ENCODE measurements around the gene EPM2AIP1. TPM values are rescaled to one million over a fixed set of nuclear protein-coding genes. Genes with fewer than 3 reads are reported as not detected.

The EPM2AIP1 gene
- total RNA-seq, 1 donor from 2014 or later = 51.4 TPM

- peaks cover 23% of the 10 kb centered on the region for H3K9me3 Mint-ChIP-seq
- no peaks in the 10 kb centered on the region for H4K20me1 ChIP-seq (ENCODE audit: low read depth)
- H3K27ac Mint-ChIP-seq = no peak overlapping the region
- H3K4me1 ChIP-seq = peaks cover 6% of the 10 kb centered on the region
- H3K4me2 ChIP-seq = no peak overlapping the region
- TF ChIP-seq EZH2phosphoT487 (IDR thresholded peaks at IDR 0.05) (no peak), EZH2 (IDR thresholded peaks at IDR 0.05) (no peak), CTCF (IDR thresholded peaks at IDR 0.05) (no peak)
- no peak for DNase-seq (ENCODE audit: low spot score)
- H3K79me2 ChIP-seq (ENCODE audit: low read depth) = no peaks in the 10 kb centered on the region
- H3K27me3 ChIP-seq = no peaks in the 10 kb centered on the region
- no peak overlapping the region for H3K4me3 Mint-ChIP-seq
- no peaks in the 10 kb centered on the region for H3K27me3 Mint-ChIP-seq (ENCODE audit: insufficient read depth, low read depth)
- H3K36me3 ChIP-seq = peaks cover 27% of the 10 kb centered on the region
- H3K4me1 Mint-ChIP-seq = no peaks in the 10 kb centered on the region
- H3K9me3 ChIP-seq (ENCODE audit: low read depth) = no peaks in the 10 kb centered on the region
- H3K36me3 Mint-ChIP-seq = peaks cover 61% of the 10 kb centered on the region
- H2AFZ ChIP-seq (replicated peaks) = no peak overlapping the region
- no peak overlapping the region for H3K9ac ChIP-seq
- no peaks in the 10 kb centered on the region for H3F3A ChIP-seq (ENCODE audit: low read depth)
- no peak overlapping the region for H3K27ac ChIP-seq
- H3K4me3 ChIP-seq = no peak overlapping the region
Observed at GRCh38 chr3:37039161-37039846, 46.4 kb upstream of the EPM2AIP1 start.

- no peak overlapping the region for H3K4me3 Mint-ChIP-seq
- Histone ChIP-seq H3F3A (ENCODE audit: low read depth) (no peaks in the 10 kb centered on the region), H3K27me3 (no peaks in the 10 kb centered on the region), H3K9me3 (ENCODE audit: low read depth) (no peaks in the 10 kb centered on the region), H3K27ac (no peak overlapping the region), H3K4me3 (no peak overlapping the region), H3K36me3 (peaks cover 35% of the 10 kb centered on the region), H3K4me1 (peaks cover 6% of the 10 kb centered on the region), H4K20me1 (ENCODE audit: low read depth) (no peaks in the 10 kb centered on the region), H3K4me2 (no peak overlapping the region), H3K9ac (no peak overlapping the region), H2AFZ (replicated peaks) (no peak overlapping the region), H3K79me2 (ENCODE audit: low read depth) (no peaks in the 10 kb centered on the region)
- H3K4me1 Mint-ChIP-seq = no peaks in the 10 kb centered on the region
- peaks cover 23% of the 10 kb centered on the region for H3K9me3 Mint-ChIP-seq
- DNase-seq (ENCODE audit: low spot score) = no peak
- TF ChIP-seq EZH2phosphoT487 (IDR thresholded peaks at IDR 0.05) (no peak), CTCF (IDR thresholded peaks at IDR 0.05) (no peak), EZH2 (IDR thresholded peaks at IDR 0.05) (no peak)
- peaks cover 2% of the 10 kb centered on the region for H3K27me3 Mint-ChIP-seq (ENCODE audit: insufficient read depth, low read depth)
- H3K27ac Mint-ChIP-seq = no peak overlapping the region
- H3K36me3 Mint-ChIP-seq = peaks cover 69% of the 10 kb centered on the region
Observed at GRCh38 chr3:37037352-37037751, 44.4 kb upstream of the EPM2AIP1 start.

GRCh38 chr3:37032961-37033360, 40.0 kb upstream of the EPM2AIP1 start:
- no peak for DNase-seq (ENCODE audit: low spot score)
- Mint-ChIP-seq H3K36me3 (peaks cover 52% of the 10 kb centered on the region), H3K27ac (no peak overlapping the region), H3K4me1 (no peaks in the 10 kb centered on the region), H3K4me3 (no peak overlapping the region), H3K9me3 (peaks cover 23% of the 10 kb centered on the region), H3K27me3 (ENCODE audit: insufficient read depth, low read depth) (peaks cover 2% of the 10 kb centered on the region)
- H3K9ac ChIP-seq = no peak overlapping the region
- H3K36me3 ChIP-seq = peaks cover 35% of the 10 kb centered on the region
- H3K27ac ChIP-seq = no peak overlapping the region
- no peaks in the 10 kb centered on the region for H3K27me3 ChIP-seq
- H3K79me2 ChIP-seq (ENCODE audit: low read depth) = no peaks in the 10 kb centered on the region
- TF ChIP-seq EZH2phosphoT487 (IDR thresholded peaks at IDR 0.05) (no peak), CTCF (IDR thresholded peaks at IDR 0.05) (no peak), EZH2 (IDR thresholded peaks at IDR 0.05) (no peak)
- H4K20me1 ChIP-seq (ENCODE audit: low read depth) = no peaks in the 10 kb centered on the region
- no peak overlapping the region for H3K4me2 ChIP-seq
- H2AFZ ChIP-seq (replicated peaks) = no peak overlapping the region
- H3K4me1 ChIP-seq = peaks cover 3% of the 10 kb centered on the region
- H3K4me3 ChIP-seq = no peak overlapping the region
- H3K9me3 ChIP-seq (ENCODE audit: low read depth) = no peaks in the 10 kb centered on the region
- H3F3A ChIP-seq (ENCODE audit: low read depth) = no peaks in the 10 kb centered on the region
